HG03521 (cell line): ENCODE measurements around the gene WDR82.

Experiments
- ATAC-seq: cut with Tn5 transposase; IDR thresholded peaks from one replicate; pipeline ENCODE4 v1.9.1; 2021; ENCODE audit warnings: mild to moderate bottlenecking, moderate library complexity; ENCODE audit not compliant: unreplicated experiment

WDR82 gene, protein sequence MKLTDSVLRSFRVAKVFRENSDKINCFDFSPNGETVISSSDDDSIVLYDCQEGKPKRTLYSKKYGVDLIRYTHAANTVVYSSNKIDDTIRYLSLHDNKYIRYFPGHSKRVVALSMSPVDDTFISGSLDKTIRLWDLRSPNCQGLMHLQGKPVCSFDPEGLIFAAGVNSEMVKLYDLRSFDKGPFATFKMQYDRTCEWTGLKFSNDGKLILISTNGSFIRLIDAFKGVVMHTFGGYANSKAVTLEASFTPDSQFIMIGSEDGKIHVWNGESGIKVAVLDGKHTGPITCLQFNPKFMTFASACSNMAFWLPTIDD

DNA sequence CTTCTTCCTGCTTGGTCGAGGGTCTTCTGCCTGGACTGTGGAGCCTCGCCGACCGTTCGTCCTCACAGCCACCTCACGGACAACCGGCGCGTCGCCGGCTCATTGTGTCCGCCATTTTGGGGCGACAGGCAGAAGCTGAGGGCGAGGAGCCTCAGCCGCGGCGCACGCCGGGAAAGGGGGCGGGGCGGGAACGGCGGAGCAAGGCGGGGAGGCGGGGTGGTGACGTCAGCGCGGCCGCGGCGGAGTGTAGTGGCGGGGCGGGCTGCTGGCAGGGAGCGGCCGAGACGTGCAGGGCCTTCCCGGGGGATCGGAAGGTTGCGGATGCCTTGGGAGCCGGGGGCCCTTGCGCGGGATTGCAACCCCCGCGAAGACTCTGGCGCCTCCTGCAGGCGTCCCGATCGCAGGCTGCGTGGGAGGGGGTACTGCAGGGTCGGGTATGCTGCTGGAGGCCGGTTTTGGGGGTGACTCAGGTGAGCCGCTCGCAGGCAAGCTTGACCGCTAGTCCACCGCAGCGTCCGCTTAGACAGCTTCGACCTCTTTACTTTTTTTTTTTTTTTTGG is at the start of gene WDR82:
TSS of gene WDR82 (minus strand) at position 140 of the 560 bp plus-strand sequence. CDS start 288 bp downstream, outside the sequence.
- ATAC-seq: peak; percentile 86

DNA sequence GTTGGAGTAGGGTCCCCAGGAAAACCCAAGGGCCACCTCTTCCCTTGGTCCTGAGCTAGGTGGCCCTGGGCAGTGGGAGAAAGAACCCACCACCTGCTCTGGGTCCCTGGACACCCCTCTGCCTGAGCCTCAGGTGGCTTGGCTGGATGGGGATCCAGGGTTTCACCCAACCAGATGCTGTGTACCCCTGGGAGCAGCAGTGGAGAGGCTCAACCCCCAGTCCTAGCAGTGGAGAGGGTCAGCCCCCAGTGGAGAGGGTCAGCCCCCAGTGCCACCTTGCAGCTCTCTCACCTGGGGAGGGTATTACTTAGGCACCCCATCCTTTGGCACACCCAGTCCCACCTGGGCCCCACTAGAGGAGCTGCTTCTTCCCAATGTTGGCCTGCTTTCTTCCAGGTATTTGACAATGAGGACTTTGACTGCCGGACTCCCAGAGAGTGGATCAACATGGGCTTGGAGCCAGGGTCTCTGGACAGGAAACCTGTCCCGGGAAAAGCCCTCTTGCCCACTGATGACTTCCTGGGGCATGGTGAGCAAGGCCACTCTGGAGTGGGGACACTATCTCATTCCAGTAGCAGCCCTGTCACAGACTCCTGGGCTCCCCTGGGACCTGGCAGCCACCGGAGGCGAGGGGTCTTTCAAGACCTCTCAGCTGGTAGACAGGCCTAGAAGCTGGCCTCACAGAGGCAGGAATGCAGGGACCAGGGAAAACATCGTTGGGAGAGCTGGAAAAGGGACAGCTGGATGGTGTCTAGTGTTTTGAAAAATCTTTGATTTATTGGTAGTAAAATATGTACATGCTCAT is 49.2 kb upstream of the WDR82 start:
- no peak for ATAC-seq

DNA sequence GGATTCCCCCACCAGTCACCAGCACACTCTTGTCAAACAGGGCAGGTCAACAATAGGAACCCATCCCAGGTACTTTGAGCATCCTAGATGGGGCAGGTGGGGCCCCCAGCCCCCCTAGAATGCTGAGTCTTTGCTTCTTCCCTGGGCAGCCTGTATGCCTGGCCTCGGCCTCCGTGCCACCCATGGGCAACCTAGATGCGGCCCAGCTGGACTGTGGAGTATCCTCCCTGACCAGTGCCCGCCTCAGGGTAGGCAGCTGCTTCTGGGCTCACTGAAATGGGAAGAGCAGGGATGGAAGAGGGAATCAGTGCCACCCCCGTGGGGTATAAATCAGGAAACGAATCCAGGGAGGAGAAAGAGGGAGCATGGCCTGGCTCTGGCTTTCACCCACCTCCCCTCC is 48.5 kb upstream of the WDR82 start:
- no peak for ATAC-seq

DNA sequence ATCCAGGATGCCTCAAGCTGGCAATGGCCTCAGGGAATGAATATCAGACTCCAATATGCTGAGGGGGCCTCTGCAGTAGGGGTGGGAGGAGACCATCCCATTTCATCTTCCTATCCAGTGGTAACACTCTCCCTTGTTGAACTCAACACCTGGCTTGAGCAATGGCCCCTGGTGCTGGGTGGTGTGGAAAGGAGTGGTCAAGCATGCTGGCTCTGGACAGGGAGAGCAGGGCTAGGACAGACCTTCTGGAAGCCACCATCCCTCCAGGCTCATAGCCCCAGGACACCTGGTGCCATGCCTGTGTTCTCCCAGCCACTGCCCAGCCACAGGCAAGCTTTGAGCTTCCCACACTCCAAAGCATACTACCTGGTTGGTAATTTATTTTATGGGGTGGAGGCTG is 47.2 kb upstream of the WDR82 start:
- no peak for ATAC-seq

DNA sequence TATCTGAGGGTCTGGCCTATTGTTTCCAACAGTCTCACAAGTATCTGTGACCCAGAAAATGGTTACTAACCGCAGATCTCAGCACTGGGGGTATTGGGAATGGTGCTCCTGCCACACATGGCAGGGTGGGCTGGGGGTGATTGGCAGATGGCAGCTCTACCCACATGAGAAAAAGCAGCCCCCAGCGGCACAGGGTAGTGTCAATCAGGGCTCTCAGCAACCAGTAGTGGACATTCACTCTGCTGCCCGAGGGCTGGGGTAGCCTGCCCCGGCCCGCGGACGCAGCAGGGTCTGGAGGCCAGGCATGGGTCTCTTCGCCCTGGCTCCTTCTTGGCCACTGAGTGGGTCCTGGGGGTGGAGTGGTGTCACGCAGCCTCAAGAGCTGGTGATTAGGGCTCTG is 46.2 kb upstream of the WDR82 start:
- ATAC-seq: no peak

DNA sequence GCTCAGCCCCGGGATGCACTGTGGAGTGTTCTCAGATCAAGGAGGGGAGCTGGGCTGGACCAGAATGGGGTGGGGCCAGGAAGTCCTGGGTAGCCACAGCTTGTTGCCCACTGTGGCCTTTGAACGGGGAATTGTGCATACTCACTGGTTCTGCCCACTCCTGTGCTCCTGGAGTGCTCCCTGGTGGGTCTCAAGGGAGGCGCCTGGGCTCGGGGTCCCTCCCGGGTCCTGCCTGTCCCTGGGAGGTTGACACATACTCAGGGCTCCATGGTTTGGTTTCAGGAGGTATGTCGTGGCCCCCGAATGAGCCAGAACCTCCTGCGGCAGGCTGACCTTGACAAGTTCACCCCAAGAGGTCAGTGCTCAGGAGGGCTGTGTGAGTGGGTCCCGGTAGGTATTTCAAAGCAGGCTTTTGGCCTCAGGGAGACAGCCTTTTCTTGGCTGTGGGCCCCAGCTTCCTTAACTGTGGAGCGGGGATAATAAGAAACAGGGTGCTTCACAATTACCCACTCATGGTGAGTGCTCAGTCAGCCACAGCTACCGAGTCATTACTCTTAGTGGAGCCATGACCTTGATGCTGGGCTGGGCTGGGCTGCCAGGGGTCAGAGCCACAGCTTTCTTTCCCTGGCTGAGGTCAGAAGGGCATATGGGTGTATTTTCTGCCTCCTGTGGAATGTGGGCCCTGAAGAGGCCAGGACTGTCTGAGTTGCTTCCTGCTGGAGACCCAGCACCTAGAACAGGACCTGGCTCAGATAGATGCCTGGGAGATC is 45.3 kb upstream of the WDR82 start:
- no peak for ATAC-seq

DNA sequence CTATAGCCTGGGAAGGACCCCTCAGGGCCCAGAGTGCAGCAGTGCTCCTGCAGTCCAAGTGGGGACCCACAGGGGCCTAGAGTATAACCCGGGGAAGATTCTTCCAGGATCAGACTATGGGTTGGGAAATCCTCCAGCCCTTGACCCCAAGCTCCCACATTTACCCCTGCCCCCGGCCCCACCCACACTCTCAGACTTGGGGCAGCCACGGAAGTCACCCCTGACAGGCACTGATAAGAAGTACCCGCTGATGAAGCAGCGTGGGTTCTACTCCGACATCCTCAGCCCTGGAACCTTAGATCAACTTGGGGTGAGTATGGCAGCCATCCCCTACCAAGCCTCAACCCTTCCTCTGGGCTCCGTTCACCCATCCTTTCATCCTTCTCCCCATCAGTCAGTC is 44.0 kb upstream of the WDR82 start:
- no peak for ATAC-seq

DNA sequence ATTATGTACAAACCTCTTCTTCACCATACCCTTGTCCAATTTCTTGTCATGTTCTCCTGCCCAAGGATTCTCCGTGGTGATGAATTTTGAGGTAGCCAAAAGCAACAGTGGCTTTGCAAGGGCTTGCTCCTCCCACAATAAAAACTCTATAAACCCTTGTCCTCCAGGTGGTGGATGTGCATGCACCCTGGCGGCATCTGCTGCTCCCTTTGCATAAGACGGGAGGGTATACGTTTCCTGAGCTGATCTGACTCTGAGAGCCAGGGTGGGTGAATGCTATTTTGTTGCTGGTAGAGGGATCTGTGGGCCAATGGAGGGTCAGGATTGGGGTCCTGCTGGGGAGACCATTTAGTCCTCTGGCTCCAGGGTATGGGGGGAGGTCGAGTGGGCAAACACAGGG is 43.0 kb upstream of the WDR82 start:
- no peak for ATAC-seq

DNA sequence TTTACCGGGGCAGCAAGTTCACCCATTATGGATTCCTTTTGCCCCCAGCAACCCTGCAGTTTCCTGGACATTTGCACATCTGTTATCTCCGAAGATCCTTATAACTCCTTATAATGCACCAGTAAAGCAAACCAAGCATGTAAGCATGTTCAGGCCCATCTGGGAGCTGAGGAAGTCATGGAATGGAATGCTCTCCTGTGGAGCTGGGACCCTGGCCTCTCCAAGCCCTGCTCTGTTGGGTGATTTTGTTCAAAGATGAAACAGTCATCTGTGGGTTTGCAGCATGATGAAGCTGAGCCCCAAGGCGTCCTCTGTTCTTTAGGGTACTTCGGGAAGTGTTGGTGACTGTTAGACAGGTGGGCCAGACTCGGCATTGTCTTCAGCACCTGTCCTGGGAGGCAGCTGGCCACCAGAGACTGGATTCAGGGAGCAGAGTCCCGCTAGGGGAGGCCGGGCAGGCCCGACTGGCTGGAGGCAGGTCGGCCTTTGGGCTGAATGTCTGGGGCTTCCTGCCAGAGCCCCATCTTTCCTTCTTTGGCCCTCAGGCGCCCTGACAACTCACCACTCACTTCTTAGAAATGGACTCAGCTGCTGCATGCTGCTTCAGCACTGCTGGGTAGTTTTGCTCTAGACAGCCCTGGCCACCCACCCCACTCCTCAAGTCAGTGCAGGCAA is 41.6 kb upstream of the WDR82 start:
- ATAC-seq: no peak

DNA sequence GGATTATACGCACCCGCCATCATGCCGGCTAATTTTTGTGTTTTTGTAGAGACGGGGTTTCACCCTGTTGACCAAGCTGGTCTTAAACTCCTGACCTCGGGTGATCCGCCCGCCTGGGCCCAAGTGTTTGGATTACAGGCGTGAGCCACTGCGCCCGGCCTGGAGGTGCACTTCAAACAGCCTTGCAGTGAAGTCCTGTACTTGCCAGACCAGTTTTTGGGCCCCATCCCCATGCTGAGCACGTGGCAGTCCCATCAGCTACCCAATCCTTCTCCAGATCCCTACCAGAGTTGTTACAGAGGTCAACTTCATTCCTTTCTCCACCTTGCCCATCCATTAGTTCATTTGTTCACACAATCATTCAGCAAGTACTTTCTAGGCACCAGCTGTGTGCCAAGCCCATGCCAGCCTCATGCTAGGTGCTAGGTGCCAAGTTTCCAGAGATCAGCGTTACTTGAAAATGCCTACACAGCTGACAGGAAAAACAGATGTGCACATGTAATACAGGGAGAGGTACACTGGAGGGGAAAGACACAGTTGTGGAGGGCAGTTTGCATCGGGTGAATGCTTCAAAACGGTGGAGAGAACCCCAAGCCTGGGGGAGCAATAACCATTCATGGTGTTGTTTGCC is 39.9 kb upstream of the WDR82 start:
- ATAC-seq: no peak

DNA sequence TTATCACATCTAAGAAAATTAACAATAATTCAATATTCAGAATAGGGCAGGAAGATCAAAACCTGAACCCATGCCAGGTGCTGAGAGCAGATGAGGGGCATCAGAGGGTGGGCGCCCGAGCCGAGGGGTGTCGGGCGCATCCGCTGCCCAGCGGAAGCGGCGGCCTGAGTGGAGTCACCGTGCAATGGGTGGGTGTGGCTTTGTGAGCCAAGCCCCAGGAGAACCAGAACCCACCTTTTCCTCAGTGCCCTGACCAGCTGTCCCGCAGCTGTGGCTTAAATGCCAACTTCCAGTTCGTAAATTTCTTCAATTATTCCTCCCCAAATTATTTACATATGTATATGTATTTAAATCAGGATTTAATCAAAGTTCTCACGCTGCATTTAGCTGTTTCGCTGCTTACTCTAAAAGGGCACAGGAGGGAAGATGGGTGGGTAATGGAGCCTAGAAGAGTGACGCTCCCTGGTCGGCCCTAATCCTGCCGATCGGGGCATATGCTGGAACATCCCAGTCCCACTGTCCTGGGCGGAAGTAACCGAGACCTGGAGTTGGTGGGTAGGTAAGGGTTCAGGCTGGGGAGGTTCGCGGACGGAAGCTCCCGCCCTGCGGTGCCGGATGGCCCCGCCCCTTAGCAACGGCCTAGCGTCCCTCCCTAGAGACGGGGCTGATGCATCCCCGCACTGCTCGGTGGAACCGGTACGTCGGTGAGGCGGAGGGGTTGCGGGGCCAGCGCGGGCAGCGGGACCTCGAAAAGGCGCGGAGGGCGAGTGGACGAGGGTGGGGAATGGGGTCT is 39.0 kb upstream of the WDR82 start:
- ATAC-seq: no peak

DNA sequence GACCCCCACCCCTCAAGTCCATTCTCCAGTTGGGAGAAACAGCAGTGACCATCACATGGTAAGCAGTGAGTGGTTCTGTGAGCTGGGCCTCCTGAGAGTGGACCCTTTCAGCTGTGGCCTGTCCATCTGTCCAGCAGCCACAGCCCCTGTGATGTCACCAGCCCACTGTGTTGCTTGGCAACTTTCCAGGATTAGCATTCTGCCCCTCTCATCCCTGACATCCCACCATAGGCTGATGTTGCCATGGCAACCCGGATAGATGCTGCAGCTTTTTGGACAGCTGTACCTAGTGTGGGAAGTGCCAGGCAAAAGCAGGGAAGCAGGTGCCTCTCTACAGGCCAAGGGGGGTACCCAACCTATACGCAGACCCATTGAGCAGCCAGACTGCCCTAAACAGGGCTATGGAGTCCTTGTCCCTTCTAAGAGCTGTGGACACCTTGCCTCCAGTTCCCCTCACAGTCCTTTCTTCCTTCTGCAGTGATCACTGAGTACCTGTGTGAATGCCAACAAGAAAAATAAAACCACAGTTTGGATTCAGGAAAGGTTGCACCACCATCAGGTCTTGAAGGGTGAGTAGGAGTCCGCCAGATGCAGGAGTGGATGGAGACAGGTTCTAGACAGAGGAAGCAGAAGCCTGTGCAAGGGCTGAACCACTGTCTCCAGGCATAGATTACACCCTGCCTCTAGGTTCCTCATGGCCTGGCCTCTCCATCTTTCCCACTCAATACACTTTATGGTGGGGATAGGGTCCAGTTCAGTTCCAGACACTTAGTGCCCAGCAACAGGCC is 37.7 kb upstream of the WDR82 start, which contains the start of gene DNAH1:
TSS of gene DNAH1 (plus strand) at position 343 of the 788 bp plus-strand sequence. CDS start 6,124 bp downstream, outside the sequence.
- no peak for ATAC-seq

DNA sequence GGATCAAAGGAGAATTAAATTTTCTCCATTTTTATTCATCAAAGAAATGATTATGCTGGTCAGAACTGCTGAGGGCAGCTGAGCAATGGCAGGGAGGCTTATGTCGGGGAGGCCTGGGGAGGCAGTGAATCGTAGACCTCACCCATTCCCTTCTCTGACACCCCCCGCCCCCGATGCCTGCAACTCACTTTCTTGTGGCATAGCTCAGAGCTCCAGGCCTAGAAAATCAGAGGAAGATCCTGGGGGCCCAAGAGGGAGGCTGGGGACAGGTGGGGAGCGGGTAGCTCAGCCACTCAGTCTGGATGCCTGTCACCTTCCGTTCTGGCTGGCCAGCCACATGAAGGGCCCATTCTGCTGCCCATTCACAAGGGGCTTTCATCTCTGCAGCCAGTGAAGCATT is 36.6 kb upstream of the WDR82 start:
- ATAC-seq: no peak

DNA sequence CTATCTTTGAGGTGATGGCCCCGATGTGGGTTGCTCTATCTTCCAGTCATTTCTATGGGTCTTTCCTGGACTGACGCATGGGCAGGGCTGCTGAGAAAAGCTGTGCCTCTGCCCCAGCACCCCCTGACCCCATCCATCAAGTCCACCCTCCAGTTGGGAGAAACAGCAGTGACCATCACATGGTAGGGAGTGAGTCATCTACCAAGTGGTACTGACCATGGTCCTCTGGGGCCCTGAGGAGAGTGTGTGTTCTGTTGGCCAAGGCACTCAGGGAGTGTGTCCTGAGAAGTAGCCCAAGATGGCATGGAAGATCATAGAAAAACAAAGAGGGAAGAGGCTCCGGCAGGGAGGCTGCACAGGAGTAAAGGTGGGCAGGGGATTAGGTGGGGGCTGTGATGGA is 36.0 kb upstream of the WDR82 start:
- no peak for ATAC-seq

DNA sequence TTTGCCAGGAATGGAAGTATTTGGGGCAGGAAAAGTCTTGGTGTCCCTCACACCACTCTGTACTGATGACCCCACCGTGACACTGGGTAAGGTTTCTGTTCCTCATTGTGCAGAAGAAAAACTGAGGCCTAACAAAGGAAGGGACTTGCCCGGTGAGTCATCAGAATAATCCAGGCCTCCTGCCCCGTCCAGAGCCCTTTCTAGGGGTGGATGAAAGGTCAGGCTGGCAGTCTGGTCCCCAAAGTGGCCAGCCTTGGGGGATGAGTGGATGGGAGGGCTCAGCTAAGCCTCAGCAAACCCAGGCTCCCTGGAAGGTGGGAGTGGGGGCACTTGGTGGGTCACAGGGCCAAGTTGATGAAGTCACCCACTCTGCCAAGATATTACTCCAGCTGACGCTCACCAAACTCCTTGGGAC is 35.3 kb upstream of the WDR82 start:
- peak; percentile 80 for ATAC-seq

DNA sequence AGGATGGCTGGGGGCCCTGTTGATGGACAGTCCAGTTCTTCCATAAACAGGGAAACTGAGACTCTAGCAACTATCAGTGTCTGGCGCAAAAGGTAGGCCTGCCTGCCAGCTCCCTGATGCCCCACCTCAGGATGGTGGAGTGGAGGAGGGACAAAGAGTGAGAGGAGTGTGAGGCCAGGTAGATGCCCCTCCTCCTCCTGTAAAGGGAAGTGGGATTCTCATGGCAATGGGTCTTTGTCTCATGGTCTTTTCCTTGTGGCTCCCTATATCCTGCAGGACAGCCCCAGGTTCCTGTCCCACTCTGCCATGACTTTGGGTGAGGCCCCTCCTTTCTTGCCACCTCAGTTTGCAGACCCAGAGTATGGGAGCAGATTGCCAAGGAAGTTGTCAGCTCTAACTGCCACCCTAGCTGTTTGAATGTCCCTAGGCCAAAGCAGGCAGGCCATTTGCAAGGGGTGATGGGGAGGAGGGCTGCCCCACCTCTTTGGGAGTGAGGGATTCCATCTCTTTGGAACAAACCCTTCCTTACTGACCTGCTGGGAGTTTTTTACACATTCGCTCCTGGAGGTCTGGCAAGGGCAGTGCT is 34.8 kb upstream of the WDR82 start:
- peak; percentile 15 for ATAC-seq

DNA sequence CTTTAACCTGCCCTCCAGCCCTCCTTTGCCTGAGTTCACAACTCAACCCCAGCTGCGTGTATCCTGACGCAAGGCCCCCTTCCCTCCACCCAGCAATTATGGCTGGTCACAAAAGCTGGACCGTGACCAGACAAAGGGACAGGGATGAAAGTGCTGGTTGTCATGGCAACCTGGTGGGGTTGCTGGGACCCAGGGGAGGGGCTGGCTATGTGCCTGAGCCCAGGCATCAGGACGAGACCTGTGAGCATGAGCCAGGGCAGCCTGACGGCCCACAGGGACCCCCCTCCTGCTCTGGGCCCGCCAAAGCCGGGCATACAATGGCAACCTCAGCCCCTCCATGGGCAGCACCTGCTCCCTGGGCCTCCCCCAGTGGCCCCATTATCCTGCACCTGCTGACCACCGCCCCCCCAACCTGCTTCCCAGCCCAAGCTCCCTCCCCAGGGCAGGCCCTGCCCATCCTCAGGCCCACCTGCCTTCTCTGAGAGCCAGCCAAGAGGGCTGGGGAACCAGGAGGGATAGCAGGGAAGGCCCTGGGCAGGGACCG is 33.2 kb upstream of the WDR82 start:
- no peak for ATAC-seq
